HEK293 (cell line): ENCODE measurements around the gene MAN1C1.

Experiments used
- CTCF ChIA-PET: fragments of 350-600 bp; formaldehyde crosslinking; extraction: SDS; loops from one replicate; lab custom pipeline; 2021; ENCODE audit warnings: antibody characterized with exemption; lab: Yijun Ruan, JAX
- POLR2A ChIA-PET: fragments of 300-600 bp; formaldehyde crosslinking; extraction: SDS; loops from one replicate; lab custom pipeline; 2020; ENCODE audit warnings: antibody characterized with exemption, inconsistent platforms; lab: Yijun Ruan, JAX
- H3K27ac ChIP-seq: fragments of 200-500 bp; sonication (Bioruptor generic); 2 replicates; pipeline ENCODE4 v1.5.1; 2014; ENCODE audit warnings: low read depth, low read length, control low read depth, inconsistent platforms; ENCODE audit errors: extremely low read depth
- H3K36me3 ChIP-seq, 2 experiments: fragments of 200-500 bp in 1 of 2; sonication (Bioruptor generic) in 1 of 2; 1 replicate in 1 of 2; 2 replicates in 1 of 2; pipeline ENCODE4 v1.5.1; 2014 to 2017; ENCODE audit warnings: inconsistent platforms in 2 of 2, low read length in 2 of 2; ENCODE audit not compliant: control insufficient read depth in 2 of 2, insufficient read depth in 1 of 2
- H3K4me1 ChIP-seq: fragments of 200-500 bp; sonication (Bioruptor generic); 2 replicates; pipeline ENCODE4 v1.5.1; 2014; ENCODE audit warnings: mild to moderate bottlenecking, low read length, inconsistent platforms; ENCODE audit not compliant: control insufficient read depth, insufficient read depth
- H3K4me3 ChIP-seq: 2 replicates; pipeline ENCODE4 v1.5.1; 2011; ENCODE audit warnings: low read depth, mild to moderate bottlenecking, control low read depth, low read length, moderate library complexity
- H3K9me3 ChIP-seq: fragments of 200-500 bp; sonication (Bioruptor generic); 2 replicates; pipeline ENCODE4 v1.5.1; 2014; ENCODE audit warnings: low read depth, low read length, inconsistent platforms; ENCODE audit not compliant: control insufficient read depth, insufficient read depth
- BCL6B ChIP-seq: fragments of 450-650 bp; formaldehyde crosslinking; IDR thresholded peaks from 2 replicates; pipeline ENCODE4 v1.5.1; 2017; ENCODE audit warnings: missing biosample characterization, missing genetic modification characterization
- FEZF1 ChIP-seq: fragments of 450-650 bp; formaldehyde crosslinking; IDR thresholded peaks from 2 replicates; pipeline ENCODE4 v1.5.1; 2016; ENCODE audit warnings: missing biosample characterization, missing genetic modification characterization
- HOXA7 ChIP-seq: sonication (generic); formaldehyde crosslinking; IDR thresholded peaks from 2 replicates; pipeline ENCODE4 v1.8.1; 2022; ENCODE audit warnings: missing genetic modification reagents, borderline replicate concordance
- HOXC10 ChIP-seq: sonication (generic); formaldehyde crosslinking; IDR thresholded peaks from 2 replicates; pipeline ENCODE4 v1.8.1; 2023; ENCODE audit warnings: mild to moderate bottlenecking, missing genetic modification reagents
- KLF1 ChIP-seq: fragments of 450-650 bp; formaldehyde crosslinking; IDR thresholded peaks from 2 replicates; pipeline ENCODE4 v1.5.1; 2016; ENCODE audit warnings: missing biosample characterization, missing genetic modification characterization
- RBAK ChIP-seq: fragments of 450-650 bp; formaldehyde crosslinking; IDR thresholded peaks from 2 replicates; pipeline ENCODE4 v1.5.1; 2016; ENCODE audit warnings: missing biosample characterization, missing genetic modification characterization
- REPIN1 ChIP-seq: fragments of 450-650 bp; formaldehyde crosslinking; IDR thresholded peaks from 2 replicates; pipeline ENCODE4 v1.5.1; 2017; ENCODE audit warnings: missing biosample characterization, missing genetic modification characterization, low read depth
- SP7 ChIP-seq: fragments of 450-650 bp; formaldehyde crosslinking; IDR thresholded peaks from 2 replicates; pipeline ENCODE4 v1.5.1; 2016; ENCODE audit warnings: missing biosample characterization, missing genetic modification characterization
- ZBTB6 ChIP-seq: fragments of 450-650 bp; formaldehyde crosslinking; IDR thresholded peaks from 2 replicates; pipeline ENCODE4 v1.5.1; 2017; ENCODE audit warnings: missing biosample characterization, missing genetic modification characterization
- ZBTB8A ChIP-seq: fragments of 450-650 bp; formaldehyde crosslinking; IDR thresholded peaks from 2 replicates; pipeline ENCODE4 v1.5.1; 2016; ENCODE audit warnings: missing biosample characterization, missing genetic modification characterization
- ZEB2 ChIP-seq: fragments of 450-650 bp; formaldehyde crosslinking; IDR thresholded peaks from 2 replicates; pipeline ENCODE4 v1.5.1; 2016; ENCODE audit warnings: missing biosample characterization, missing genetic modification characterization
- ZIC2 ChIP-seq: fragments of 450-650 bp; formaldehyde crosslinking; IDR thresholded peaks from 2 replicates; pipeline ENCODE4 v1.5.1; 2016; ENCODE audit warnings: missing biosample characterization, missing genetic modification characterization
- ZNF121 ChIP-seq: fragments of 450-650 bp; formaldehyde crosslinking; IDR thresholded peaks from 2 replicates; pipeline ENCODE4 v1.5.1; 2016; ENCODE audit warnings: missing biosample characterization, missing genetic modification characterization
- ZNF2 ChIP-seq: fragments of 450-650 bp; formaldehyde crosslinking; IDR thresholded peaks from 2 replicates; pipeline ENCODE4 v1.5.1; 2016; ENCODE audit warnings: missing biosample characterization, missing genetic modification characterization
- ZNF449 ChIP-seq: fragments of 450-650 bp; formaldehyde crosslinking; IDR thresholded peaks from 2 replicates; pipeline ENCODE4 v1.5.1; 2017; ENCODE audit warnings: missing biosample characterization, mild to moderate bottlenecking, missing genetic modification characterization, moderate library complexity
- ZNF621 ChIP-seq: fragments of 450-650 bp; formaldehyde crosslinking; IDR thresholded peaks from 2 replicates; pipeline ENCODE4 v1.5.1; 2017; ENCODE audit warnings: missing biosample characterization, missing genetic modification characterization
- ZNF670 ChIP-seq: fragments of 450-650 bp; formaldehyde crosslinking; IDR thresholded peaks from 2 replicates; pipeline ENCODE4 v1.5.1; 2016; ENCODE audit warnings: missing biosample characterization, missing genetic modification characterization, low read depth
- ZNF830 ChIP-seq: fragments of 450-650 bp; IDR thresholded peaks from 2 replicates; pipeline ENCODE4 v1.5.0; 2018; ENCODE audit warnings: missing biosample characterization, missing genetic modification characterization, low read depth, mild to moderate bottlenecking, moderate library complexity
- TF ChIP-seq, protein P1 (sequence below): fragments of 450-650 bp; formaldehyde crosslinking; IDR thresholded peaks from 2 replicates; pipeline ENCODE4 v1.5.1; 2016; ENCODE audit warnings: missing biosample characterization, missing genetic modification characterization
- TF ChIP-seq, protein P2 (sequence below): fragments of 450-650 bp; formaldehyde crosslinking; IDR thresholded peaks from 2 replicates; pipeline ENCODE4 v1.5.1; 2016; ENCODE audit warnings: missing biosample characterization, missing genetic modification characterization

The MAN1C1 gene

DNA sequence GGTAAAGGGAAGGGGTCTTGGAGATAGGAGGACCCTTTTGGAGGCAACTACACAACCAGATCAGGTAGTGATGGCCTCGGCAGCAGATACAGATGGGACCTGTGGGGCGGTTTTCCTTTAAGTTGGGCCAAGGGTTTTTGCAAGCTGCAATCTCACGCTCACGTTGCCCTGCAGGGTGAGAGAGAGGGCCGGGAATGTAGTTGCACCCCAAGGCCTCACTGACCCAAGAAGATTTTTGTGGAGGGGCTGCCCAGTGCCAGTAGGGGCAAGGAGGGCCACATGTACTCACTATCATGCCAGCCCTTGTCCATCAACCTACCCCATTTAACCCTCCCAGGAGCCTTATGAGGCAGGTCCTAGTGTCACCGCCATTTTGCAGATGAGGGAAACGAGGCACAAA lies 125.7 kb downstream of the MAN1C1 start:
- Histone ChIP-seq H3K9me3 (no peaks in the 10 kb centered on the region), H3K36me3 (no peaks in the 10 kb centered on the region), H3K4me1 (no peaks in the 10 kb centered on the region), H3K27ac (no peak overlapping the region), H3K4me3 (no peak overlapping the region)
- no peak for TF ChIP-seq RBAK (tag by site-specific recombination)
- TF ChIP-seq, protein P1, sequence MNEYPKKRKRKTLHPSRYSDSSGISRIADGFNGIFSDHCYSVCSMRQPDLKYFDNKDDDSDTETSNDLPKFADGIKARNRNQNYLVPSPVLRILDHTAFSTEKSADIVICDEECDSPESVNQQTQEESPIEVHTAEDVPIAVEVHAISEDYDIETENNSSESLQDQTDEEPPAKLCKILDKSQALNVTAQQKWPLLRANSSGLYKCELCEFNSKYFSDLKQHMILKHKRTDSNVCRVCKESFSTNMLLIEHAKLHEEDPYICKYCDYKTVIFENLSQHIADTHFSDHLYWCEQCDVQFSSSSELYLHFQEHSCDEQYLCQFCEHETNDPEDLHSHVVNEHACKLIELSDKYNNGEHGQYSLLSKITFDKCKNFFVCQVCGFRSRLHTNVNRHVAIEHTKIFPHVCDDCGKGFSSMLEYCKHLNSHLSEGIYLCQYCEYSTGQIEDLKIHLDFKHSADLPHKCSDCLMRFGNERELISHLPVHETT (tag by site-specific recombination) = no peak
- no peak for TF ChIP-seq ZIC2 (tag by site-specific recombination)
- TF ChIP-seq HOXA7 = no peak
- POLR2A ChIA-PET = no interaction called here
- CTCF ChIA-PET = no interaction called here

DNA sequence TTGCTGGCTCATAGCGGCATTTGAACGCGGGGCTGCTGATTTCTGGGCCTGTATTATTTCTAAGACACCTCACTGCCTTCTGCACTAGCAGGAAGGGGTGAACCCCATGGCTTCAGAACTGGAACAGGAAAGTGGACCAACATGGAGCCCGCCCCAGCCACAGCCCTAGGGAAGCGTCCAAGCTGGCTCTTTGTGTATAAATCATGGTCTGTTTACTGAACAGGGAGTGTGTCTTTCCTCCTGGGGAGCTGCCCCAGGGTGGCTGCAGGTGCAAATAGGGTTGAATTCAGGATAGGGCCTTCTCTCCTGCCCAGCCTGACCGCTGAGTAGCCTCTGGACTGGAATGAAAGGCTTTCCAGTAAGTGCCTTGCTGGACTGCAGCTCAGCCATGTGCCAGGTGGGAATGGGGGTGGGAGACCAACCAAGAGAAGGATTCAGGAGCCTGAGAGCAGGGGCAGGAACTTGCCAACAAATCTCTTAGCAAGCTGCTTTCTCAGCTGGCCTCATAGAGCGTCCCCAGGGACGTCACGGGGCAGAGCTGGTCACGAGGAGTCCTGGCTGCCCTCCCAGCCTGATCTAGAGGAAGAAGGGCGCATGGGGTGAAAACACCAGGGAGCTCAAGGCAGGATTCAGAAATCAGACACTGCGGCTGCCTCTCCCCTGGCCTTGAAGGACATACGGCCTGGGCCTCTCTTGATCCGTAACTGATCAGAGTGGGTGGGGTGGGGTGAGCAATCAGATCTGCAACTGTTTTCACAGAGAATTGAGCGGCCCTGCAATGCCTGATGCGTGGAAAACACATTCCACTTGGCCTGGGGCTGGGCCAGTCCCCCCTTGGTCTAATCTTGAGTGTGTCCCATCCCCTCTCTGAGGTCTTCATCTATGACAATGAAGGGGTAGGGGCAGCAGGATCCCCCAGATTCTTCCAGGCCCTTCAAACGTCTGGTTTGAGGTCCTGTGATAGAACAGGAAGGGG lies 126.9 kb downstream of the MAN1C1 start:
- Histone ChIP-seq H3K27ac (no peak overlapping the region), H3K4me1 (no peaks in the 10 kb centered on the region), H3K36me3 (no peaks in the 10 kb centered on the region), H3K9me3 (no peaks in the 10 kb centered on the region), H3K4me3 (no peak overlapping the region)
- TF ChIP-seq KLF1 (tag by site-specific recombination) (peak; percentile 17; the same call in 1 of the 2 replicates), ZIC2 (tag by site-specific recombination) (peak; percentile 82), REPIN1 (tag by site-specific recombination) (no peak)
- ChIA-PET CTCF (interaction anchor here (0.6 to 0.7 kb wide), 4 partner anchors 42 to 254 kb away, joined by 3 to 4 read pairs (median 3); partner anchors contain the start of genes PAFAH2 and SELENON), POLR2A (no interaction called here)

- H3K9me3 ChIP-seq = no peaks in the 10 kb centered on the region
- H3K4me1 ChIP-seq = no peaks in the 10 kb centered on the region
- H3K27ac ChIP-seq = no peak overlapping the region
- H3K36me3 ChIP-seq = no peaks in the 10 kb centered on the region
- CTCF ChIA-PET = interaction anchor here (0.7 kb wide), 1 partner anchor 56 kb away, joined by 3 read pairs; the partner anchor contains the start of gene SELENON
- POLR2A ChIA-PET = no interaction called here
- H3K4me3 ChIP-seq = no peak overlapping the region
- TF ChIP-seq ZNF449 (tag by site-specific recombination) = no peak
- TF ChIP-seq ZNF121 = no peak
- no peak for TF ChIP-seq ZNF670 (tag by site-specific recombination)
- TF ChIP-seq BCL6B (tag by site-specific recombination) = no peak
- no peak for TF ChIP-seq ZNF2 (tag by site-specific recombination)
- TF ChIP-seq ZNF830 (tag by site-specific recombination) = no peak
- no peak for TF ChIP-seq ZNF621 (tag by site-specific recombination)
- no peak for TF ChIP-seq ZEB2 (tag by site-specific recombination)
- TF ChIP-seq, protein P2, sequence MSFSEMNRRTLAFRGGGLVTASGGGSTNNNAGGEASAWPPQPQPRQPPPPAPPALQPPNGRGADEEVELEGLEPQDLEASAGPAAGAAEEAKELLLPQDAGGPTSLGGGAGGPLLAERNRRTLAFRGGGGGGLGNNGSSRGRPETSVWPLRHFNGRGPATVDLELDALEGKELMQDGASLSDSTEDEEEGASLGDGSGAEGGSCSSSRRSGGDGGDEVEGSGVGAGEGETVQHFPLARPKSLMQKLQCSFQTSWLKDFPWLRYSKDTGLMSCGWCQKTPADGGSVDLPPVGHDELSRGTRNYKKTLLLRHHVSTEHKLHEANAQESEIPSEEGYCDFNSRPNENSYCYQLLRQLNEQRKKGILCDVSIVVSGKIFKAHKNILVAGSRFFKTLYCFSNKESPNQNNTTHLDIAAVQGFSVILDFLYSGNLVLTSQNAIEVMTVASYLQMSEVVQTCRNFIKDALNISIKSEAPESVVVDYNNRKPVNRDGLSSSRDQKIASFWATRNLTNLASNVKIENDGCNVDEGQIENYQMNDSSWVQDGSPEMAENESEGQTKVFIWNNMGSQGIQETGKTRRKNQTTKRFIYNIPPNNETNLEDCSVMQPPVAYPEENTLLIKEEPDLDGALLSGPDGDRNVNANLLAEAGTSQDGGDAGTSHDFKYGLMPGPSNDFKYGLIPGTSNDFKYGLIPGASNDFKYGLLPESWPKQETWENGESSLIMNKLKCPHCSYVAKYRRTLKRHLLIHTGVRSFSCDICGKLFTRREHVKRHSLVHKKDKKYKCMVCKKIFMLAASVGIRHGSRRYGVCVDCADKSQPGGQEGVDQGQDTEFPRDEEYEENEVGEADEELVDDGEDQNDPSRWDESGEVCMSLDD = no peak
- no peak for TF ChIP-seq SP7
- TF ChIP-seq ZBTB6 = no peak
- TF ChIP-seq FEZF1 = no peak
- no peak for TF ChIP-seq ZBTB8A (tag by site-specific recombination)
- no peak for TF ChIP-seq HOXC10 (CRISPR knock-in tag)
Observed at GRCh38 chr1:25744140-25744581, 127.6 kb downstream of the MAN1C1 start.
